Suprapubic skin (tissue), 4 donors: ENCODE measurements around the gene SECISBP2L.

Experiments used
- POLR2A ChIP-seq, 2 donors: fragments of 450-650 bp; IDR thresholded peaks; one replicate each; pipeline ENCODE4 v1.6.1; 2017; ENCODE audit warnings: antibody characterized with exemption in 2 of 2, mild to moderate bottlenecking in 2 of 2, moderate library complexity in 2 of 2
- POLR2AphosphoS5 ChIP-seq, 3 donors: sonication (generic); formaldehyde crosslinking; IDR thresholded peaks; one replicate each; pipeline ENCODE4 v1.6.1; 2017; ENCODE audit warnings: antibody characterized with exemption in 3 of 3
- TF ChIP-seq, protein P1 (sequence below), 2 donors: fragments of 200-600 bp in 1 of 2; fragments of 450-650 bp in 1 of 2; sonication (generic) in 1 of 2; IDR thresholded peaks; one replicate each; pipeline ENCODE4 v1.5.1; 2016 to 2019; ENCODE audit warnings: antibody characterized with exemption in 2 of 2, mild to moderate bottlenecking in 1 of 2, moderate library complexity in 1 of 2

DNA sequence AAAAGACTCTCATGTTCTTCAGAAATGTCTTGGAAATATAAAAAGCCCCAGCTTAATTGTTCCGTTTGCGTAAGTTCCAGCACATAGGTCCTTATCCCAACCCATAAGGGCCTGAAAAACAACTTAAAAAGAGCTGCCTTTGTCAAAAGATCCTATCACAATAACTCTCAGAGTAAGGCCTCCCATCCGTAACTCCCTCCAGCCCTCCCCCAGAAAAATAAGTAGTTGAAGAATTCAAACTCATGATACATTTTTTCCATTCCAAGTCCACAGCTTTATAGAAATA is 38.0 kb upstream of the SECISBP2L start:
- no peak for TF ChIP-seq POLR2AphosphoS5 (IDR thresholded peaks at IDR 0.05)
- TF ChIP-seq, protein P1, sequence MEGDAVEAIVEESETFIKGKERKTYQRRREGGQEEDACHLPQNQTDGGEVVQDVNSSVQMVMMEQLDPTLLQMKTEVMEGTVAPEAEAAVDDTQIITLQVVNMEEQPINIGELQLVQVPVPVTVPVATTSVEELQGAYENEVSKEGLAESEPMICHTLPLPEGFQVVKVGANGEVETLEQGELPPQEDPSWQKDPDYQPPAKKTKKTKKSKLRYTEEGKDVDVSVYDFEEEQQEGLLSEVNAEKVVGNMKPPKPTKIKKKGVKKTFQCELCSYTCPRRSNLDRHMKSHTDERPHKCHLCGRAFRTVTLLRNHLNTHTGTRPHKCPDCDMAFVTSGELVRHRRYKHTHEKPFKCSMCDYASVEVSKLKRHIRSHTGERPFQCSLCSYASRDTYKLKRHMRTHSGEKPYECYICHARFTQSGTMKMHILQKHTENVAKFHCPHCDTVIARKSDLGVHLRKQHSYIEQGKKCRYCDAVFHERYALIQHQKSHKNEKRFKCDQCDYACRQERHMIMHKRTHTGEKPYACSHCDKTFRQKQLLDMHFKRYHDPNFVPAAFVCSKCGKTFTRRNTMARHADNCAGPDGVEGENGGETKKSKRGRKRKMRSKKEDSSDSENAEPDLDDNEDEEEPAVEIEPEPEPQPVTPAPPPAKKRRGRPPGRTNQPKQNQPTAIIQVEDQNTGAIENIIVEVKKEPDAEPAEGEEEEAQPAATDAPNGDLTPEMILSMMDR (IDR thresholded peaks at IDR 0.05) = no peak
- no peak for TF ChIP-seq POLR2A (IDR thresholded peaks at IDR 0.05)
